Measurements from ENCODE around the gene ATAD1. TPM values are rescaled to one million over a fixed set of nuclear protein-coding genes. Genes with fewer than 3 reads are reported as not detected.

Gene ATAD1
- total and polyA plus RNA-seq, 2 of the 8 experiments (the other 6 are each of a cell fraction or from before 2014, with no cell fraction given): 8.9 to 35.3 TPM

GRCh38 chr10:87817609-87818504 lies at the start of gene ATAD1 (continued):
- peak; percentile 80 for TF ChIP-seq ASH2L (IDR thresholded peaks at IDR 0.05; ENCODE audit: low read length)
- peak; percentile 76; the same call in 1 of the 2 replicates for TF ChIP-seq TBP (IDR thresholded peaks at IDR 0.05; ENCODE audit: low read depth, low read length)
- no peak for TF ChIP-seq EP300 (IDR thresholded peaks at IDR 0.05; ENCODE audit: borderline replicate concordance in 1 of 2, low read depth in 2 of 2, low read length in 2 of 2)
- TF ChIP-seq CTCF (IDR thresholded peaks at IDR 0.05; ENCODE audit: control extremely low read depth in 1 of 3, insufficient read depth in 1 of 3, low read depth in 1 of 3, low read length in 3 of 3): peak in 2 of 3 experiments; percentile 9 to 14; a peak in 1 of 4 replicates
- TF ChIP-seq, protein P1, sequence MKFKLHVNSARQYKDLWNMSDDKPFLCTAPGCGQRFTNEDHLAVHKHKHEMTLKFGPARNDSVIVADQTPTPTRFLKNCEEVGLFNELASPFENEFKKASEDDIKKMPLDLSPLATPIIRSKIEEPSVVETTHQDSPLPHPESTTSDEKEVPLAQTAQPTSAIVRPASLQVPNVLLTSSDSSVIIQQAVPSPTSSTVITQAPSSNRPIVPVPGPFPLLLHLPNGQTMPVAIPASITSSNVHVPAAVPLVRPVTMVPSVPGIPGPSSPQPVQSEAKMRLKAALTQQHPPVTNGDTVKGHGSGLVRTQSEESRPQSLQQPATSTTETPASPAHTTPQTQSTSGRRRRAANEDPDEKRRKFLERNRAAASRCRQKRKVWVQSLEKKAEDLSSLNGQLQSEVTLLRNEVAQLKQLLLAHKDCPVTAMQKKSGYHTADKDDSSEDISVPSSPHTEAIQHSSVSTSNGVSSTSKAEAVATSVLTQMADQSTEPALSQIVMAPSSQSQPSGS (IDR thresholded peaks at IDR 0.05; ENCODE audit: low read length): no peak
- TF ChIP-seq KDM4A (IDR thresholded peaks at IDR 0.05; ENCODE audit: low read depth, low read length, severe bottlenecking): peak; percentile 75
- TF ChIP-seq, protein P2, sequence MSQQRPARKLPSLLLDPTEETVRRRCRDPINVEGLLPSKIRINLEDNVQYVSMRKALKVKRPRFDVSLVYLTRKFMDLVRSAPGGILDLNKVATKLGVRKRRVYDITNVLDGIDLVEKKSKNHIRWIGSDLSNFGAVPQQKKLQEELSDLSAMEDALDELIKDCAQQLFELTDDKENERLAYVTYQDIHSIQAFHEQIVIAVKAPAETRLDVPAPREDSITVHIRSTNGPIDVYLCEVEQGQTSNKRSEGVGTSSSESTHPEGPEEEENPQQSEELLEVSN (IDR thresholded peaks at IDR 0.05): peak; percentile 48; the same call in 1 of the 2 replicates
- peak; percentile 43 for TF ChIP-seq TAF7 (optimal IDR thresholded peaks at IDR 0.05; ENCODE audit: borderline replicate concordance, low read depth, low read length)
- TF ChIP-seq RBBP5 (IDR thresholded peaks at IDR 0.05; ENCODE audit: borderline replicate concordance, low read depth, low read length): peak; percentile 81; the same call in 1 of the 2 replicates
- TF ChIP-seq SIN3A (conservative IDR thresholded peaks at IDR 0.05 in 1 of 2, IDR thresholded peaks at IDR 0.05 in 1 of 2; ENCODE audit: low read depth in 1 of 2, low read length in 2 of 2): peak; percentile 13 to 89; a peak in 2 of 4 replicates
- no peak for TF ChIP-seq CBX8 (IDR thresholded peaks at IDR 0.05; ENCODE audit: borderline replicate concordance, low read depth, low read length)
- peak; percentile 83 for TF ChIP-seq PHF8 (conservative IDR thresholded peaks at IDR 0.05; ENCODE audit: low read depth, low read length)
- peak; percentile 59; the same call in 1 of the 2 replicates for TF ChIP-seq KDM1A (IDR thresholded peaks at IDR 0.05; ENCODE audit: borderline replicate concordance, low read length)
- TF ChIP-seq MAX (IDR thresholded peaks at IDR 0.05): peak; percentile 51
- peak; percentile 81 for TF ChIP-seq POLR2AphosphoS5 (IDR thresholded peaks at IDR 0.05; ENCODE audit: low read depth, low read length)
- TF ChIP-seq MAFK (IDR thresholded peaks at IDR 0.05; ENCODE audit: low read depth, low read length): no peak
- TF ChIP-seq SP1 (IDR thresholded peaks at IDR 0.05; ENCODE audit: low read depth, low read length): no peak

Measured in H1 (cell line).